ENCODE measurements around the gene RHBDF1.

GRCh38 chr16:85865-86264 lies 13.4 kb upstream of the RHBDF1 start:
- no peak for TF ChIP-seq CTCF (IDR thresholded peaks at IDR 0.05)
- TF ChIP-seq POLR2A (IDR thresholded peaks at IDR 0.05) = no peak

Measured in Peyer's patch (tissue), 4 donors.